ENCODE measurements around the gene CLEC10A.
"Not testable (repeated sequence)": the region's sequence is repeated elsewhere in the genome, so short reads cannot be mapped to it uniquely, and the experiment has no call there.

Gene CLEC10A, protein sequence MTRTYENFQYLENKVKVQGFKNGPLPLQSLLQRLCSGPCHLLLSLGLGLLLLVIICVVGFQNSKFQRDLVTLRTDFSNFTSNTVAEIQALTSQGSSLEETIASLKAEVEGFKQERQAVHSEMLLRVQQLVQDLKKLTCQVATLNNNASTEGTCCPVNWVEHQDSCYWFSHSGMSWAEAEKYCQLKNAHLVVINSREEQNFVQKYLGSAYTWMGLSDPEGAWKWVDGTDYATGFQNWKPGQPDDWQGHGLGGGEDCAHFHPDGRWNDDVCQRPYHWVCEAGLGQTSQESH

DNA sequence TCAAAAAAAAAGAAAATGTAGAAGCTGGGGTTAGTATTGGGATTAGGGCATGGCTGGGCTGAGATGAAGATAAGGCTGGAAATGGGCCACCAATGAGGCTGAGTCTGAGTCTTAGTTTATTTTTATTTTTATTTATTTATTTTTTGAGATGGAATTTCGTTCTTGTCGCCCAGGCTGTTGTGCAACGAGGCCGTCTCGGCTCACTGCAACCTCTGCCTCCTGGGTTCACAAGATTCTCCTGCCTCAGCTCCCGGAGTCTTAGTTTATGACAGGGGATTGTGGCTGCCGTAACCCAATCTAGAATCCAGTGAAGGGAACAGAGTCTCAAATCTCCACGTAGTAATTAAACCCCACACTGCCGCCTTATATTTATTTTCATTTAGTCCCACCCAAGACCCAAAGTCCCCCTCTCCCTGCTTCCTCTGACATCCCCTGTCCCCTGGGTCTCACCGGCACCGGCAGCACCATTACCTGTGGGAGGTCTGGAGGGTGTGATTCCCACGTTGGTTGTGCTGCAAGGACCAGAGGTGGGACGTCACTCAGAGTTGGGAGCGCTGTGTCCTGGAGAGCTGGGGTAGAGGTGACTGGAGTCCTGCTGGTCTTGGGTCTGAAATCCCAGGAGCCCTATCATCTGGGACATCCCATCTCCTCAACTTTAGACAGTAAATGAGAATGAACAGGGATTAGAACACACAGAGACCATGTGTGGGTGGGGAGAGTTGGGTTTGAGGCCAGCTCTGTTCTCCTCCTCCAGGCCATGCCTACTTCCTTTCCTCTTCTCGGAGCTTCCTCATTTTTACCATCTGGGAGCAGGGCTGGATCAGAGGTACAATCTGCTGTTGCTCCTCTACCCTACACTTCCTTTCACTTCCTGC is at the start of gene CLEC10A:
CLEC10A (minus strand) TSS at position 671 of the 875 bp plus-strand sequence. CDS start 1,439 bp downstream, outside the sequence.
- no peak for DNase-seq (ENCODE audit: low read depth, low spot score)

DNA sequence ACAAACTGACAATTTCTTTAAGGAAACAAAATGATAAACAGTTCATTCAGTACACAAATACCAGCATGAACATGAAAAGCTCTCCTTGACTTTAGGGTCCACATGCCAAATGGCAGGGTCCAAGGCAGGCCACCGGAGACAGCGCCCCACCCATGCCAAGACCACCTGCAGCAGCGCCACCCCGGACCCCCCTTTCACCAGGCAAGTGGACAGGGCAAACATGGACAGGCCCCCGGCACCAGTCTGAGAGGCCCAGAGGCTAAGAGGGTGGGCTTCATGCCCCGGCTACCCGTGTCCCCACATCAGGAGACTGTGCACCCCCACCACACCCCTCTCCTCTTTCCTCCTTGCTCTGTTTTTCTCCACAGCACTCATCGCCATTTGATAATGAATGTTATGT is 49.3 kb upstream of the CLEC10A start:
- no peak for DNase-seq (ENCODE audit: low read depth, low spot score)

DNA sequence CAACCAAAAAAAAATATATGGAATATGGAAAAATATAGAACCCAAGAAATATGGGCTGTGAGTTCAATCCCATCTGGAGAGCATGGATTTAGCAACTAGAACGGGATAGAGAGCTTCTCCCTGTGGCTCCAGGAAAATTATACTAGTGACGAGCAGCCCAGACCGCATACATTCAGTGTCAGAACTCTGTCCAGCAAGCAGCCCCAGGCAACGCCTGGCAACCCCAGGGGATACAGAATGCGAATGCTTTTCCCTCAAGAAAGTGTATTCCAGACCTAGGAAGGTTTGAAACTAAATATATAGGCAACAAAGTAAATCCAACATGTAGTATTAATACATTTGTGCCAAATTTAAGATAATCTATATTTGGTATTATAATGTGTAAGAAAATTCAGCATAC is 48.1 kb upstream of the CLEC10A start:
- DNase-seq (ENCODE audit: low read depth, low spot score) = no peak

DNA sequence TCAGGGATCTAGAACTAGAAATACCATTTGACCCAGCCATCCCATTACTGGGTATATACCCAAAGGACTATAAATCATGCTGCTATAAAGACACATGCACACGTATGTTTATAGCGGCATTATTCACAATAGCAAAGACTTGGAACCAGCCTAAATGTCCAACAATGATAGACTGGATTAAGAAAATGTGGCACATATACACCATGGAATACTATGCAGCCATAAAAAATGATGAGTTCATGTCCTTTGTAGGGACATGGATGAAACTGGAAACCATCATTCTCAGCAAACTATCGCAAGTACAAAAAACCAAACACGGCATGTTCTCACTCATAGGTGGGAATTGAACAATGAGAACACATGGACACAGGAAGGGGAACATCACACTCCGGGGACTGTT is 47.5 kb upstream of the CLEC10A start:
- DNase-seq (ENCODE audit: low read depth, low spot score) = not testable (repeated sequence)

DNA sequence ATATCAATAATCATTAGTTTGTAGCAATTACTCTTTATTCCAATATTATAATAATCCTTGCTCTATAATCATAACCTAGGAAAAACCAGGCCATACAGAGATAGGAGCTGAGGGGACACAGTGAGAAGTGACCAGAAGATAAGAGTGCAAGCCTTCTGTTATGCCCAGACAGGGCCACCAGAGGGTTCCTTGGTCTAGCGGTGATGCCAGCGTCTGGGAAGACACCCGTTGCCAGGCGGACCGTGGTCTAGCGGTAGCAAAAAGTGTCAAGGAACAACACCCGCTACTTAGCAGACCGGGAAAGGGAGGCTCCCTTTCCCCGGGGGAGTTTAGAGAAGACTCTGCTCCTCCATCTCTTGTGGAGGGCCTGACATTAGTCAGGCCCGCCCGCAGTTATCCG is 46.3 kb upstream of the CLEC10A start:
- not testable (repeated sequence) for DNase-seq (ENCODE audit: low read depth, low spot score)

DNA sequence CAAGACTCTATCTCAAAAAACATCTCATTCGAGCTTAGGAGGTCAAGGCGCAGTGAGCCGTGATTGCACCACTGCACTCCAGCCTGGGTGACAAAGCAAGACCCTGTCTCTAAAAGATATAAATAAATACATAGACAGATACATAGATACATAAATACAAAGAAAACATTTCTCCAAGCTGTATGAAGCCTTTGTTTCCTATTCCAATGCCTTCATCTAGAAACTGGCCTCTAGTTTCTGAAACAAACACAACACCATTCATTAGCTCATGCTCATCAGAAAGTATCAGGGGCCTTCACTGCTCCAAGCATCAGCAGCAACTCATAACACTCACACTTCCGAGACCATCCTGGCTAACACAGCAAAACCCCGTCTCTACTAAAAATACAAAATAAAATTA is 44.9 kb upstream of the CLEC10A start:
- DNase-seq (ENCODE audit: low read depth, low spot score) = no peak

DNA sequence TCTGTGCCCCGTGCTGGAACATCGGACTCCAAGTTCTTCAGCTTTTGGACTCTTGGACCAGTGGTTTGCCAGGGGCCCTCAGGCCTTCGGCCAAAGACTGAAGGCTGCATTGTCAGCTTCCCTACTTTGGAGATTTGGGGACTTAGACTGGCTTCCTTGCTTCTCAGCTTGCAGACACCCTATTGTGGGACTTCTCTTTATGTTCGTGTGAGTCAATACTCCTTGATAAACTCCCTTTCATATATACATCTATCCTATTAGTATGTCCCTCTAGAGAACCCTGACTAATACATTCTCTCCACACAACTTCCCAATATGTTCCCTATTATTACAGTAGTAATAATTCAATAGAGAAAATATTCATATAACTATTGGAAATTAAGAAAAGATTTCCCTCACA is 43.8 kb upstream of the CLEC10A start:
- no peak for DNase-seq (ENCODE audit: low read depth, low spot score)

DNA sequence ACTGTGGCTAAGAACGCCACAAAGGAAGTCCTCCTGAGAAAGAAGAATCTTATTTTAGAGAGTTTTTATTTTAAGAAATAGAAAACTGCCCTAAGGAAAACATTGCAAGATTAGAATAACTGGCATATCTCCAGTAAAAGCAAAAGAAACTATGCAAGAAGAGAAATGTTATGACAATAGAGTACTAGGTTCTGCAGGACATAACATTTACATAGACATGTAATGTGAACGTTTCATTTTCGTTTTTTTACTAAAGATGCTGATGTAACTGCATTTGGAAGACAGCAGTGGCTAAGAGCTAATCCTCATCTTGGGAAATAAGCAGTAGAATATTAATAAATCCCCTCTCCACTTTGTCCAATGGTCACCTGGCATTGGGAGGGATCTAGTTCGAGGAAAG is 42.3 kb upstream of the CLEC10A start:
- no peak for DNase-seq (ENCODE audit: low read depth, low spot score)

DNA sequence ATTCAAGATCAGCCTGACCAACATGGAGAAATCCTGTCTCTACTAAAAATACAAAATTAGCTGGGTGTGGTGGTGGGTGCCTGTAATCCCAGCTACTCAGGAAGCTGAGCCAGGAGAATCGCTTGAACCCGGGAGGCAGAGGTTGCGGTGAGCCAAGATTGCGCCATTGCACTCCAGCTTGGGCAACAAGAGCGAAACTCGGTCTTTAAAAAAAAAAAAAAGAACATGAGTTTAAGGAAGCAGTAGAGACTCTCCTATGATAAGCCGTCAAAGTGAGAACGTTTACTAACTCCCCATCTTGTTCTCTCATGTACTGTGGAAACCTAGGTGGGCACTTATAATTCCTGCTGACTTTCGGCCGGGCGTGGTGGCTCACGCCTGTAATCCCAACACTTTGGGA is 40.6 kb upstream of the CLEC10A start:
- not testable (repeated sequence) for DNase-seq (ENCODE audit: low read depth, low spot score)

DNA sequence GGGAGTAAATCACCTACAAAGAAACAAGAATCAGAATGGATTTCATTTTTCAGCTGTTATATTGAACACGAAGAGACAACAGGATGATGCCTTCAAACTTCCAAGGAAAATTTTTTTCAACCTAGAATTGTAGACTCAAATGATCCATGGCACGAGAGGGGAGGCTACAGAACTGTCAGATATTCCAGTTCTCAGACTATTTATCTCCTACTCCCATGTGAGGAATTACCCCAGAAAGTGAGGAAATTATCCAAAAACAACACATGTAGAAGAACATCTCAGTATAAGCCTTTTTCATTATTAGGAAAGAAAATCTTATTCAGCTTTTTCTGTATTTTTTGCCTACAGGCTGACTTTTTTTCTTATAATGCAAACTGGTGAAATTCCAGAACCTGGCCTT is 40.1 kb upstream of the CLEC10A start:
- DNase-seq (ENCODE audit: low read depth, low spot score) = no peak

DNA sequence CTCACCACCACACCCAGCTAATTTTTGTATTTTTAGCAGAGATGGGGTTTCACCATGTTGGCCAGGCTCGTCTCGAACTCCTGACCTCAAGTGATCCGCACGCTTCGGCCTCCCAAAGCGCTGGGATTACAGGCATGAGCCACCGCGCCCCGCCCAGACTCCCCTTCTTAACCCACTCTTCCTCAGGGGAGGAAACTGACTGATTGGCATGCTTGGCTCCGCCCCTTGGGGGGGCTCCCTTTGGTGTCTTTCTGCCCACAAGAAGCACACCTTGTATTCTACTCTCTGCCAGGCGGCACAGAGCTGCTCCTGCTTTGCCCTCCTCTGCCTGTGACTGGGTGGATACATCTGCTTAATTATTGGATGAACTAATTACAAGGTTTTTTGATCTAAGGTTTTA is 39.3 kb upstream of the CLEC10A start:
- DNase-seq (ENCODE audit: low read depth, low spot score) = no peak

DNA sequence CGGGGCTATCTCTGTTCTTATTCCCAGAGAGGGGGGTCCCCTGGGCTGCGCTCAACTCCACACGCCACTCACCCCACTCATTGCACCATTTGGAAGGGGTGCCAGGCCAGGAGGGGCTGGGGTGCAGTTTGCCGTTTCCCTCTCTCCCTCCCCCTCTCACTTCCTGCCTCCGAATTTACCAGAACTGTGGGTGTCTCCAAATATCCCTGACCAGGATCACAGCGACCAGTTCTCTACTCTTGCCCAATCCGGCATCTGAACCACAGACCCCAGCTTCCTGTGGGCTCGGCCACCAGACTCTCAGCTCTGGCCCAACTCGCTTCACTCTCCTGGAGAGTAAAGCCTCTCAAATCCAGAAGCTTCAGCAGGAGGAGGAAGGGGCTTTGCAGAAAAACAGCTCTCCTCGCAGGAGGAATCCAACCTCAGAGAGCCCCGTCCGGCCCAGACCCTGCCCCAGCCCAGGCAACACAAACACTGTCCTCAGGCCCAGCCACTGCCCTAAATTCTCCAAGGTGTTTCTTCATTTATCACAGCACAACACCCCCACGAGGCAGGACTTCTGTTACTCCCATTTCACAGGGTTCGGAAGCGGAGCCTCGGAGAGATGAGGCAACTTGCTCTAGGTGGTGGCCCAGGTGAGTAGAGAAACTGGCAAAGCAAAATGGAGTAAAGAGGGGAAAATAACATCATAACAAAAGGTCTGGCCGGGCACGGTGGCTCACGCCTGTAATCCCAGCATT is 35.0 kb upstream of the CLEC10A start:
- DNase-seq (ENCODE audit: low read depth, low spot score) = no peak

DNA sequence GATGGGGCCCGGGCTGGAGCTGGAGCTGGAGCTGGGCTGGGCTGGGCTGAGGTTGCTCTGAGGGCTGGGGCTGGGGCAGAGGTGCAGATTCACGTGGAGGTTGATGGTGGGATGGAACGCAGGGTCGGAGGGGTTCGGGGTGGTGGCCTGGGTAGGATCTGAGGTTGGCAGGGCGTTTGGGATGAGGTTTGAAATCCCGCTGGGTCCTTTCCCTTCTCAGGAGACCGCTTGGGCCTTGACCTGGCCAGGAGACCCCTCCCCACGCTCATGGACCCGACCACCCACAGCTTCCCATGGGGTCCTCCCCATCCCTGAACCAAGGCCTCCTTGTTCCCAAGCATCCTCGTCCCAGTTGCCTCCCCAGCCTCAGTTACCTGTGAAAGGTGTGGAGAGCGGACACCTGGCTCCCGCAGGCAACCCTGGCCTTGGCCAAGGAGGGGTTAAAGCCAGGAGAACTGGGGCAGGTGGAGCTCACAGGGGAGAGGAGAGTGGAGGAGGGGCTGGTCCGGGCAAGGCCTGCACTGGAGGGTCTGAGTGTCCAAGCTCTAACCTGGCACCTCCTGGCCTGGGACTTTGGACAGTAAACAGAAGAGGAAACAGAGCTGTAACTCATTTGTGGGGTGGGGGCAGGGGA is 34.3 kb upstream of the CLEC10A start, which contains the start of gene ASGR2:
ASGR2 (minus strand) TSS at position 582 of the 634 bp plus-strand sequence. CDS start 582 bp downstream, outside the sequence.
- no peak for DNase-seq (ENCODE audit: low read depth, low spot score)

DNA sequence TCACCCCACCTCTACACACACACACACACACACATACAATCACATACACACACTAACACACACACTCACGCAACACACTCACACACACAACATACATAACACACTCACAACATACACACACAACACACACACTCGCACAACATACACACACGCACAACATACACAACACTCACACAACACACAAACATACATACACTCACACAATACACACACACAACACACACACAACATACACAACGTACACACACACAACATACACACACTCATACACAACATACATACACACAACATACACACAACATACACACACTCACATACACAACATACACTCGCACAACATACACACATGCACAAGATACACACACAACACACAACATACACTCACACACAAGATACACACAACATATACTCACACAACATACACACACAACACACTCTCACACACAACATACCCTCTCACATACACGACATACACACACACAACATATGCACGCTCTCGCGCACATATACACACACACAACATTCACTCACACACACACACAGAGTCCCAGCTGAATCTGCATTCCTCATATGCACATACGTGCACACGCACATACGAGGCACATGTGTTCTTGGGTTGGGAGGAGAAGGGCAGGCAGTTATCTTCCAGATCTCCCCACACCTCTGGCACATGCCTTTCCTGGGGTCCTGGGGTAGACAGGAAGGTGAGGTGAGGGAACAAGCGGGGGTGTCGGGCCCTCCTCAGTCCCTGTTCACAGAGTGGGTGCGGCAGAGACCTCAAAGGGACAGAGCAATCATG is 33.4 kb upstream of the CLEC10A start:
- no peak for DNase-seq (ENCODE audit: low read depth, low spot score)

DNA sequence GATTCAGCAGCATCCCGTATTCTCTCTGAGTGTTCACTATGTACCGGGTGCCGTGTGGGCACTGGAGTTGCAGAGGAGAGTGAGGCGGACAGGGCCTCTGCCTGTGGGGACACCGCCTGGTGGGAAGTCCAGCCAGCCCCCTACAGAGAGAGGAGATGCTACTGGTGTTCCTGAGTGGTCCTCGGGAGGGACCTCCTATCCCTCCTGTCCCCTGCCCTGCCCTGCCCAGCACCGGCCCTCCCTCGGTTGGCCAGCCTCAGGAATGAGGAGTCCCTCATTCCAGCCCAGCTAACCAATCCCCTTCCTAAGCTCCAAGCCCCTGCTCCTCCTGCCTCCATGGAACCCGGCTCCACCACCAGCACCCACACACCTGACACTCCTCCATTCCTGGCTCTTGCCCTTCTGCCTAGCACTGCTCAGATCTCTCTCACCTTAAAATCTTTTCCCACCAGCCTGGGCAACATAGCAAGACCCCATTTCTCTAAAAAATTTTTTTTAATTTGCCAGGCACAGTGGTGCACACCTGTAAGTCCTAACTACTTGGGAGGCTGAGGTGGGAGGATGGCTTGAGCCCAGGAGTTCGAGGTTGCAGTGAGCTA is 32.6 kb upstream of the CLEC10A start:
- DNase-seq (ENCODE audit: low read depth, low spot score) = no peak

DNA sequence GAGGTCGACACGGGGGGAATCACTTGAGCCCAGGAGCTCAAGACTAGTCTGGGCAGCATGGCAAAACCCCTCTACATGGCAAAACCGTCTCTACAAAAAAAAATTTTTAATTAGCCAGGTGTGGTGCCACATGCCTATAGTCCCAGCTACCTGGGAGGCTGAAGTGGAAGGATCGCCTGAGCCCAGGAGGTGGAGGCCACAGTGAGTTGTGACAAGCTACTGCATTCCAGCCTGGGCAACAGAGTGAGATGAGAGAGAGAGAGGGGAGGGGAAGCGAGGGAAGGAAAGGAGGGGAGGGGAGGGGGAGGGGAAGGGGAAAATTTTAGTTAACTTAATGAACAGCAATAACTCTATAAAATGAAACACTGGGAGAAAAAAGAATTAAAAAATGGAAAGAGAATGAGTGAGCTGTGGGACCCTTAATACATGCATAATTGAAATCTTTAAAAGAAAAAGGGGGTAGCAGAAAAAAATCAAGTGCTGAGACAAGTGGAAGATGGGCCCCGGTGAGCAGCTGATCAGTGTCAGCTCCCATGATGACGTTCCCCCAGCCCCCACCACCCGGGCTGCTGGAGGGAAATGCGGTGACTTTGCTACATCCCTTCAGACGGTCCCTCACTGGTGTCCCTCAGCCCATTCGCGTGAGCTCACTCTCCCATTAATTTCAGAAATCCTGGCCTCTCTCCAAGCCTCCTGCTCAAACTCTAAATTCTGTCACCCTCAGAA is 31.9 kb upstream of the CLEC10A start:
- DNase-seq (ENCODE audit: low read depth, low spot score) = no peak

DNA sequence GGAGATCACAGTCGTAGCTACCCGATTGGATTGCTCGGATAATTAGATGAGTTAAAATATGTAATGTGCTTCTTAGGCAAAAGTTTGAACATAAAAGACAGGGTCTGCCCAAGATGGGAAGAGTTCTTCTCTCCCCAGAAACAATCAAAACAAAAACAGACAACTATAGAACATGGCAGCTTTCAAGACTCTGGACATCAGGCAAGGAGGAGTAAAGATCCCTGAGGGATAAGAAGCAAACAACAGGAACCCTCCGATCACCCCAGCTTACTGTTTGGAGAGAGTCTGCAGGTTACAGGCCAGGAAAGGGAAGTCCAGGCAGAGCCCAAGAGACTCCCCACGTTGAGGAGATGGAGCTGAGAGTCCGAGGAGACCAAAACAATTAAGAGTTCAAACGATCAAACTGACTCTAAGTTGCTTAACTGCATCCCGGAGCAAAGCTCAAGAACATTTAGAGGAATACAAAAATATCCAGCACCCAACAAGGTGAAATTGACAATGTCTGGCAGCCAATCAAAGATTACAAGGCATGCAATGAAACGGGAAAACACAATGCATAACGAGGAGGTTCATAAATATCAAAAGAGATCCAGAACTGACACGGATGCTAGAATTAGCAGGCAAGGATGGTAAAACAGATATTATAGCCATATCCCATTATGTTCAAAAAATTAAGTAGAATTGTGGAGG is 30.7 kb upstream of the CLEC10A start:
- no peak for DNase-seq (ENCODE audit: low read depth, low spot score)

DNA sequence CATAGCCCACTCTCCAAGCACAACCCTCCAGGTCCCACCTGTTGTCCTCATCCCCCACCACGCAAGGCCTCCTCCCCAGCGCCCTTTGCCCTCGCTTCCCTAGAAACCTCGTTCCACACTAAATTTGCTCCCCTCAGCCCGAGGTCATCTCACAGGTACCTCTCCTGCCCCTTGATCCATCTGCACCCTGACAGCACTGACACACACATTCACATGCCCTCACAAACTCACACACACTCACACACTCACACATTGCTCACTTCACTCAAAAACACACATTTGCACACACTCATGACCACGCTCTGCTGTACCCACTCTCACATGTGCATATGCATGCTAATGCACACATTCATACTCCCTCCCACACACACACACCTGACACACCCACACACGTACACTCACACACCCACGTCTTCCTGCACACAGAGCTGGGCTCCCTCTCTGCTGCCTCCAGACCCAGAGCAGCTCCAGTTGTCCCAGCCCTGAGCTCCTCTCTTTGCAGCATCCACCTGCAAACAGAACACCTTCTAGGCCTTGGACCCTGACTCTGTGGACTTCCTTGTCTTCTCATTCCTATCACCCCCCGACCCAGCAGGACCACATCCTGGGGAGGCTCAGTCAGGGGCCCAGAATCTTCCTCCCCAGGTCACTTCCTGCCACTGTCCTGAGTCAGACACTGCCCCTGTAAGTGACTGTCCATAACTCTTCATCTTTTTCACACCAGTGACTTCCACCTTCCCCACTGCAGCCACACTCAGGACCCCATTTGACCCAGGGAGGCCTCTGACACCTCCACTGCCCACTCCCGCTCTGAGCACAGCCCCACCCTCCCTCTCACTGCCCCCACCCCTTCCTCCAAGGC is 29.6 kb upstream of the CLEC10A start:
- DNase-seq (ENCODE audit: low read depth, low spot score) = no peak

Measured in iPS DF 19.7 (cell line).